ENCODE measurements around the gene PATE4. TPM values are rescaled to one million over a fixed set of nuclear protein-coding genes. Genes with fewer than 3 reads are reported as not detected.
A peak's percentile ranks its signal among the peaks of the same experiment; 100 is the strongest.

Gene PATE4
- total RNA-seq, 1 donor from 2014 or later: not detected

DNA sequence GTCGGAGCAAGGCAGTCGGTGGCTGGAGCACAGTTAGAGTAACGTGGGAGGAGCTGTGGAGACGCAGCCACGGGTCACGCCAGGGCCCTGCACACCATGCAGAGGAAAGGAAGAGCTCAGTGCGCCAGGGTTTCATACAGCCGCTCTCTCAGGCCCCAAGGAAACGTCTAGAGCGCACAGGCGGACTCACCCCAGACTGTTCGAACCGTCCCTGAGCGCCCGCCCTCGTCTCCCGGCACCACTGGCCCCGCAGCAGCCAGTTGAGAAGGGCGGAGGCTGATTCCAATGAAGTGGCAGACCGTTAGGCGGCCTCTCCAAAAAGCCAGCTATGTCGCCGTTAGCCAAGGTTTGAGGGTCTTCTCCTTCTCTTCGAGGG is 53.9 kb downstream of the PATE4 start:
- DNase-seq (ENCODE audit: low spot score in 2 of 2): peak in 1 of 2 donors; percentile 13
- FAIRE-seq: no peak

DNA sequence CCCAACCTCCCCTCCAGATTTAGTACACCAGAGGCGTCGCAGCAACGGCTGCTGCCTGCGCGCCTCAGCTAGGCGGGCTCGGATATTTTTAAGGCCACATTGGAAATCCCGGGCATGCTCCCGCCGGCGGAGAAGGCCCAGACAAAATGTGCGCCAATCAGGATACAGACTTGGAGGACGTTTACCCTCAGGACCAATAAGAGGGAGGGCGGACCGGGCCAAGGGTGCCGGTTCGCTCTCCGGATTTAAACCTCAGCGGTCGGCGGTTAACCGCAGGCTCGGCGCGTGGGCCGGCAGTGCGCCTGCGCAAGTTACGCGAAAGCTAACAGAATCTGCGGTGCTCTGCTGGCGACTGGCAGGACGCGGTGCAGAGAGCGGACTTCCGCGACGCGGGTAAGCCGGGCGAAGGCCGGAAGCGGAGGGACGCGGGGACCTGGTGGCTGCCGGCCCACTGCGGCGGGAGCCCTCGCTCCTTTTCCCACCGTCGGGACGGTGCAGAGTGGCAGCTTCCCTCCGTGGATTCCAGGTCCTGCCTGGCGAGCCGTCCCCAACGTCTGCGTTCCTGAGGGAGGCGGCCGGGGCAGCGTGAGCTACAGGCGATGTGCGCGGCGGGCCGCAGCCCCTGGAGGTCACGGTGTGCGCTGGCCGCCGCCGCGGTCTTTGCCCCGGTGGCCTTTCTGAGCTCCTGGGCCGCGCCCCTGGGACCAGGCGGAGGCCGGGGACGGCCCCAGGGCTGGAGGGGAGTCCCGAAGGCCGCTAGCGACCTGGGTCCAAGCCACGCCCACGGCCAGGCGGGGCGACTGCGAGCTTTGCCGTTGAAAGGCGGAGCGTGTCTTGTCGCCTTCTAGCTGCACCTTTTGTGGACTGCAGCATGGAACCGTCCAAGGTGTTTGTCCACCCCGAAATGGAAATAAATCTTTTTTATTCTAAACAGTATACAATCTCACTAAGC is 54.5 kb downstream of the PATE4 start, which contains the start of gene HYLS1:
HYLS1 (plus strand) TSS at position 296 of the 952 bp plus-strand sequence. CDS start 11,701 bp downstream, outside the sequence.
- no peak for FAIRE-seq
- peak; percentile 78 to 89 for DNase-seq (ENCODE audit: low spot score in 2 of 2)

Other genes with a start within 250 kb of the PATE4 start
- gene STT3A, start 240.5 kb upstream of the PATE4 start, total RNA-seq: 77.5 TPM
- 13.5 TPM for gene CHEK1, start 208.2 kb upstream of the PATE4 start, total RNA-seq
- 0.82 TPM for gene ACRV1, start 152.5 kb upstream of the PATE4 start, total RNA-seq
- gene PATE1, start 87.0 kb upstream of the PATE4 start, total RNA-seq: not detected
- 0.82 TPM for gene PATE2, start 54.5 kb upstream of the PATE4 start, total RNA-seq
- gene PATE3, start 45.2 kb upstream of the PATE4 start, total RNA-seq: not detected
- gene HYLS1, start 54.4 kb downstream of the PATE4 start, total RNA-seq: 13.9 TPM
- 14.3 TPM for gene PUS3, start 69.9 kb downstream of the PATE4 start, total RNA-seq
- gene DDX25, start 71.2 kb downstream of the PATE4 start, total RNA-seq: 18.8 TPM
- not detected for gene VSIG10L2, start 112.7 kb downstream of the PATE4 start, total RNA-seq
- gene CDON, start 229.6 kb downstream of the PATE4 start, total RNA-seq: 32.6 TPM